Measurements from ENCODE around the gene KRT23.

The KRT23 gene

GRCh38 chr17:40910441-40910841 lies 27.0 kb downstream of the KRT23 start:
- H3K36me3 ChIP-seq (ENCODE audit: control insufficient read depth in 2 of 2, insufficient read depth in 2 of 2, low read length in 2 of 2) = no peaks in the 10 kb centered on the region
- no peak overlapping the region for H3K4me3 ChIP-seq (ENCODE audit: low read length in 2 of 2)
- no peak overlapping the region for H3K9ac ChIP-seq (ENCODE audit: low read length in 2 of 2)
- H3K9me3 ChIP-seq (ENCODE audit: control insufficient read depth in 2 of 2, low read length in 2 of 2) = no peaks in the 10 kb centered on the region
- H3K27ac ChIP-seq (ENCODE audit: low read length) = no peak overlapping the region
- H3K4me1 ChIP-seq (ENCODE audit: control insufficient read depth, insufficient read depth, low read length) = no peaks in the 10 kb centered on the region
- peaks cover 0 to 5% of the 10 kb centered on the region in 2 donors for H3K27me3 ChIP-seq (ENCODE audit: control insufficient read depth in 1 of 2, insufficient read depth in 2 of 2, low read length in 2 of 2)

- Histone ChIP-seq H3K4me3 (ENCODE audit: low read length in 2 of 2) (no peak overlapping the region), H3K27me3 (ENCODE audit: control insufficient read depth in 1 of 2, insufficient read depth in 2 of 2, low read length in 2 of 2) (peaks cover 0 to 9% of the 10 kb centered on the region in 2 donors), H3K27ac (ENCODE audit: low read length) (no peak overlapping the region), H3K4me1 (ENCODE audit: control insufficient read depth, insufficient read depth, low read length) (no peaks in the 10 kb centered on the region), H3K9ac (ENCODE audit: low read length in 2 of 2) (no peak overlapping the region), H3K36me3 (ENCODE audit: control insufficient read depth in 2 of 2, insufficient read depth in 2 of 2, low read length in 2 of 2) (no peaks in the 10 kb centered on the region), H3K9me3 (ENCODE audit: control insufficient read depth in 2 of 2, low read length in 2 of 2) (no peaks in the 10 kb centered on the region)
These were observed 27.7 kb downstream of the KRT23 start for GRCh38 chr17:40909755-40910154.

DNA sequence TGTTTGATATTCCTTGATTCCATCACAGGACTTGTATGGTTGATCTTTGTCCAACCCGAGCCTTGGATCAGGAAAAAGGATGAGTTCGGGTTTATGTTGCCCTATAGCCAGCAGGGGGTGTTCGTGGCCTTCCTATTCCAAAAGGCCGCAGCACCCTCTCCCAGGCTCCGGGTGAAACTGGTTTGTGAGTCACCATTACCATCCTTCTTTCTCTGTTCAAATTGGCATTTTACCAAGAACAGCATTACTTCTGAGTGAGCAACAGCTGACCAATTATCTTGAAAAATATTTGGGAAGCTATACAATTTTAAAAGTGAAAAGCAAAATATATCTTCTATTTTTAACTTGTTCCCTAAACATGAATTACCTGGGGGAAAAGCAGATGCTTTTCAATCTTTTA lies 28.1 kb downstream of the KRT23 start:
- Histone ChIP-seq H3K9me3 (ENCODE audit: control insufficient read depth in 2 of 2, low read length in 2 of 2) (no peaks in the 10 kb centered on the region), H3K36me3 (ENCODE audit: control insufficient read depth in 2 of 2, insufficient read depth in 2 of 2, low read length in 2 of 2) (no peaks in the 10 kb centered on the region), H3K27ac (ENCODE audit: low read length) (no peak overlapping the region), H3K27me3 (ENCODE audit: control insufficient read depth in 1 of 2, insufficient read depth in 2 of 2, low read length in 2 of 2) (peaks cover 0 to 9% of the 10 kb centered on the region in 2 donors), H3K4me1 (ENCODE audit: control insufficient read depth, insufficient read depth, low read length) (no peaks in the 10 kb centered on the region), H3K9ac (ENCODE audit: low read length in 2 of 2) (no peak overlapping the region), H3K4me3 (ENCODE audit: low read length in 2 of 2) (no peak overlapping the region)

DNA sequence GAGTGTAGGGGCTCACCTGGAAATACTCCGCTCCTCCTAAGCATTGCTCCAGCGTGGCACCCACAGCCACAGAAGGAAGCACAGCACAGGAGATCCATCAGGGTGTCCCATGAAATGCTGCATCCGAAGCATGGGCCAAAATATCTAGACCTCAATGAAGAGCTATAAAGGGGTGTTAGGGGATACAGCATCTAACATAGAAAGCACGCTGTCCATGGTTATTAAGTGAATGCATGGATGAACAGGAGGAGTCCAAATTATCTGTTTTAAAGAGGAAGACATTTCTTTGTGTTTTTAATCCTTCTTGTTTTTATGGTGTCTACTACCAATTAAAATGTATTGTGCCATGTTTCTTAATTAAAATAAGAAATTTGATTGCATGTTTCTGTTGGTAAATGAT lies 30.8 kb downstream of the KRT23 start:
- H3K4me1 ChIP-seq (ENCODE audit: control insufficient read depth, insufficient read depth, low read length) = no peaks in the 10 kb centered on the region
- H3K9me3 ChIP-seq (ENCODE audit: control insufficient read depth in 2 of 2, low read length in 2 of 2) = no peaks in the 10 kb centered on the region
- H3K27ac ChIP-seq (ENCODE audit: low read length) = no peak overlapping the region
- H3K27me3 ChIP-seq (ENCODE audit: control insufficient read depth in 1 of 2, insufficient read depth in 2 of 2, low read length in 2 of 2) = peaks cover 0 to 9% of the 10 kb centered on the region in 2 donors
- no peak overlapping the region for H3K9ac ChIP-seq (ENCODE audit: low read length in 2 of 2)
- H3K36me3 ChIP-seq (ENCODE audit: control insufficient read depth in 2 of 2, insufficient read depth in 2 of 2, low read length in 2 of 2) = no peaks in the 10 kb centered on the region
- H3K4me3 ChIP-seq (ENCODE audit: low read length in 2 of 2) = no peak overlapping the region

GRCh38 chr17:40905370-40905769 lies 32.1 kb downstream of the KRT23 start:
- Histone ChIP-seq H3K9ac (ENCODE audit: low read length in 2 of 2) (no peak overlapping the region), H3K27ac (ENCODE audit: low read length) (no peak overlapping the region), H3K36me3 (ENCODE audit: control insufficient read depth in 2 of 2, insufficient read depth in 2 of 2, low read length in 2 of 2) (no peaks in the 10 kb centered on the region)

DNA sequence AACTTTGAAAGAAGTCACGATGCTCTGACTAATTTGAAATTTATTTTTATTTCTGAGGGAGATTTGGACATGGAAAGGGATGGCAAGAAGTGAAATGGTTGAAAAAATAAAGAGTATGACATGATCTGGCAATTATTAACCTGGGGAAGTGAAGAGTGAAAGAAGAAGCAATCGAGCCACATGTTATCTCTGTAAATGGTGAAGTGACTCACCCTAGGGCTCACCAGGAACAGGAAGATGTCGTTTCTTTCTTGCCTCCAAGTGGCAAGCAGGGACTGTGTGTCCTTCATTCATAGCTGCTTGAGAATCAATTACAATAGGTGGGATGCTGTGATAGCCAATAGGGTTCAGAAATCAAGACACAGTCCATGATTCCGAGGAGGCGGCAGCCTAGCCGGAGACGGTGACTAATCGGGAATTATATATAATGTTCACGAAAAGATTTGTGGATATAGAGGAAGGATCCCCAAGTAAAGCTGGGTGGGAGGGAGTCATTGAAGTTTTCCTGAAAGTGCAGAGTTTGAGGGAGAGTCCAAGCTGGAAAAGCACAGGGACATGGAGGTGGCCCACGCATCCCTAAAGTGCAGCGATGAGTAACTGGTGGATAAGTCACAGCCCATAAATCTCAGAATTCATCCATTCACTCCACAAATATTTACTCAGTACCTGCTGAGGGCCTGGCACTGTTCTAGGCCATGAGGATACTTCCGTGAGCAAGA lies 34.2 kb downstream of the KRT23 start:
- Histone ChIP-seq H3K27ac (ENCODE audit: low read length) (no peak overlapping the region), H3K9me3 (ENCODE audit: control insufficient read depth in 2 of 2, low read length in 2 of 2) (no peaks in the 10 kb centered on the region), H3K9ac (ENCODE audit: low read length in 2 of 2) (no peak overlapping the region), H3K4me3 (ENCODE audit: low read length in 2 of 2) (no peak overlapping the region), H3K4me1 (ENCODE audit: control insufficient read depth, insufficient read depth, low read length) (no peaks in the 10 kb centered on the region), H3K36me3 (ENCODE audit: control insufficient read depth in 2 of 2, insufficient read depth in 2 of 2, low read length in 2 of 2) (no peaks in the 10 kb centered on the region), H3K27me3 (ENCODE audit: control insufficient read depth in 1 of 2, insufficient read depth in 2 of 2, low read length in 2 of 2) (peaks cover 0 to 13% of the 10 kb centered on the region in 2 donors)

More at GRCh38 chr17:40905370-40905769, 32.1 kb downstream of the KRT23 start:
- Histone ChIP-seq H3K9me3 (ENCODE audit: control insufficient read depth in 2 of 2, low read length in 2 of 2) (no peaks in the 10 kb centered on the region), H3K27me3 (ENCODE audit: control insufficient read depth in 1 of 2, insufficient read depth in 2 of 2, low read length in 2 of 2) (peaks cover 0 to 9% of the 10 kb centered on the region in 2 donors), H3K4me1 (ENCODE audit: control insufficient read depth, insufficient read depth, low read length) (no peaks in the 10 kb centered on the region), H3K4me3 (ENCODE audit: low read length in 2 of 2) (no peak overlapping the region)

DNA sequence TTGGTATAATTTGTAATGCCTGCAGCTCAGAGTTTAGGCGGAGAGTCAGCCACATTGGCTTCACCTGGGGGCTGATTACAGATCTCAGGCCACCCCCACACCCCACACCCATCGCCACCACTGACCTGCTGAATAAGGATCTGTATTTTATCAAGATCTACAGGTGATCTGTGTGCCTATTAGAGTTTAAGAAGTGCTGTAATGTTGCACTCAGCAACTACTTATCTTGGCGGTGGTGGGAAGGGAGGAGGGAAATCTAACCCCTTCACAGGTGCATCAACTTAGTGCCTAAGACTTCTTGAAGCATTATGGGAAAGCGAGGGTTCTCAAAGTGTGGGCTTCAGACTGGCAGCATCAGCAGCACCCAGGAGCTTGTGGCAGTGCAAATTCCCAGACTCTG lies 34.9 kb downstream of the KRT23 start:
- Histone ChIP-seq H3K27me3 (ENCODE audit: control insufficient read depth in 1 of 2, insufficient read depth in 2 of 2, low read length in 2 of 2) (peaks cover 0 to 13% of the 10 kb centered on the region in 2 donors), H3K4me1 (ENCODE audit: control insufficient read depth, insufficient read depth, low read length) (no peaks in the 10 kb centered on the region), H3K9me3 (ENCODE audit: control insufficient read depth in 2 of 2, low read length in 2 of 2) (no peaks in the 10 kb centered on the region), H3K36me3 (ENCODE audit: control insufficient read depth in 2 of 2, insufficient read depth in 2 of 2, low read length in 2 of 2) (no peaks in the 10 kb centered on the region), H3K27ac (ENCODE audit: low read length) (no peak overlapping the region), H3K9ac (ENCODE audit: low read length in 2 of 2) (no peak overlapping the region), H3K4me3 (ENCODE audit: low read length in 2 of 2) (no peak overlapping the region)

GRCh38 chr17:40901981-40902474 lies 35.4 kb downstream of the KRT23 start:
- no peak overlapping the region for H3K27ac ChIP-seq (ENCODE audit: low read length)
- H3K27me3 ChIP-seq (ENCODE audit: control insufficient read depth in 1 of 2, insufficient read depth in 2 of 2, low read length in 2 of 2) = peaks cover 0 to 13% of the 10 kb centered on the region in 2 donors
- no peaks in the 10 kb centered on the region for H3K4me1 ChIP-seq (ENCODE audit: control insufficient read depth, insufficient read depth, low read length)
- H3K36me3 ChIP-seq (ENCODE audit: control insufficient read depth in 2 of 2, insufficient read depth in 2 of 2, low read length in 2 of 2) = no peaks in the 10 kb centered on the region
- H3K9me3 ChIP-seq (ENCODE audit: control insufficient read depth in 2 of 2, low read length in 2 of 2) = no peaks in the 10 kb centered on the region
- no peak overlapping the region for H3K4me3 ChIP-seq (ENCODE audit: low read length in 2 of 2)
- no peak overlapping the region for H3K9ac ChIP-seq (ENCODE audit: low read length in 2 of 2)

DNA sequence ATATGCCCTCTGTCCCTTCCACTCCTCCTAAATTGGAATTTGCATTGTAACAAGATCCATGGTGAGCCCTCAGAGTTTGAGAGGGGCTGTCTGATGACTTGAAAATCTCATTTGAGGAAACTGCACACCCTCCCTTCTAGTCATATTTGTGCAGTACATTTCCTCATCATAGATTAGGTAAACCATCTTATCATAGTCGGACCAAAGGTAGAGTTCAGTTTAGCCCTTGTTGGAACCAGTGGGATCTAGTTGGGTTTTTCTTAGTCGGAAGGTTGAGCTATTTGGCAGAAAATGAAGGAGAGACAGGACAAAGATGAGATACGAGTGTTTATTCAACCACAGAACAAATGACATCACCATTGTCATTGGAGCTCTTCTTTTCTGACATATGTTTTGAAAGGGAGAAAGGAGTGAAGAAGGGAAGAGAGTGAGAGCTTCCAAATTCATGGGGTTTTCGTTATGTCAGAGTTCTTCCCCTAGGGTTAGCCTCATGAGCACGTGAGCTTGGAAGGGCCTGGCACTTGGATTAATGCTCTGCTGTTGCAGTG lies 36.6 kb downstream of the KRT23 start:
- H3K27me3 ChIP-seq (ENCODE audit: control insufficient read depth in 1 of 2, insufficient read depth in 2 of 2, low read length in 2 of 2) = peaks cover 0 to 9% of the 10 kb centered on the region in 2 donors
- H3K27ac ChIP-seq (ENCODE audit: low read length) = no peak overlapping the region
- no peak overlapping the region for H3K4me3 ChIP-seq (ENCODE audit: low read length in 2 of 2)
- no peak overlapping the region for H3K9ac ChIP-seq (ENCODE audit: low read length in 2 of 2)
- H3K36me3 ChIP-seq (ENCODE audit: control insufficient read depth in 2 of 2, insufficient read depth in 2 of 2, low read length in 2 of 2) = no peaks in the 10 kb centered on the region
- H3K4me1 ChIP-seq (ENCODE audit: control insufficient read depth, insufficient read depth, low read length) = no peaks in the 10 kb centered on the region
- H3K9me3 ChIP-seq (ENCODE audit: control insufficient read depth in 2 of 2, low read length in 2 of 2) = no peaks in the 10 kb centered on the region

GRCh38 chr17:40896916-40897455 lies 40.5 kb downstream of the KRT23 start:
- no peak overlapping the region for H3K27ac ChIP-seq (ENCODE audit: low read length)
- no peak overlapping the region for H3K4me3 ChIP-seq (ENCODE audit: low read length in 2 of 2)
- H3K9ac ChIP-seq (ENCODE audit: low read length in 2 of 2) = no peak overlapping the region
- H3K9me3 ChIP-seq (ENCODE audit: control insufficient read depth in 2 of 2, low read length in 2 of 2) = no peaks in the 10 kb centered on the region
- no peaks in the 10 kb centered on the region for H3K36me3 ChIP-seq (ENCODE audit: control insufficient read depth in 2 of 2, insufficient read depth in 2 of 2, low read length in 2 of 2)
- H3K4me1 ChIP-seq (ENCODE audit: control insufficient read depth, insufficient read depth, low read length) = no peaks in the 10 kb centered on the region
- H3K27me3 ChIP-seq (ENCODE audit: control insufficient read depth in 1 of 2, insufficient read depth in 2 of 2, low read length in 2 of 2) = peaks cover 0 to 7% of the 10 kb centered on the region in 2 donors

Measured in stomach smooth muscle (tissue), 2 donors.